HepG2 (cell line): ENCODE measurements around the gene OLFM4. TPM values are rescaled to one million over a fixed set of nuclear protein-coding genes. Genes with fewer than 3 reads are reported as not detected.

ENCODE experiments used
- ATAC-seq: fragments of 200-7000 bp; cut with Tn5 transposase; 3 replicates; pipeline ENCODE4 v1.9.1; 2020; ENCODE audit warnings: mild to moderate bottlenecking, moderate library complexity
- BruUV-seq: library from RNA; stranded (reverse); fragments of 400-500 nt; replicated peaks from 2 replicates; lab custom pipeline; 2021; lab: Mats Ljungman, UMichigan
- CTCF ChIA-PET: fragments of 300-600 bp; formaldehyde crosslinking; extraction: SDS; loops from one replicate; lab custom pipeline; 2021; ENCODE audit warnings: low total read pairs, inconsistent platforms, low intra/inter-chr PET ratio; lab: Yijun Ruan, JAX
- POLR2A ChIA-PET: fragments of 350-600 bp; sonication (Branson Sonifier 250); formaldehyde crosslinking; loops from one replicate; lab custom pipeline; 2020; ENCODE audit warnings: antibody characterized with exemption, inconsistent platforms; lab: Yijun Ruan, JAX
- DNase-seq: peaks from one replicate; pipeline ENCODE4 v3.0.0-alpha.2; 2015; ENCODE audit warnings: low spot score
- FAIRE-seq: peaks from 3 replicates; lab custom pipeline; 2011; peaks lifted over from hg19 to GRCh38; lab: Jason Lieb, UNC
- H2AFZ ChIP-seq: one replicate; pipeline ENCODE4 v1.6.1; 2011; ENCODE audit warnings: low read length, inconsistent platforms
- H3K27ac ChIP-seq: fragments of 300-600 bp; 3 replicates; pipeline ENCODE4 v1.8.0; 2011; ENCODE audit warnings: mixed run types, mild to moderate bottlenecking, mixed read lengths, low read length, inconsistent platforms; ENCODE audit not compliant: insufficient read depth; ENCODE audit errors: extremely low read length
- H3K27me3 ChIP-seq, 2 experiments: fragments of 200-600 bp in 1 of 2; 2 replicates in 1 of 2; 3 replicates in 1 of 2; pipeline versions ENCODE4 v1.6.0 to v1.8.0; 2011; ENCODE audit warnings: low read length in 2 of 2, mild to moderate bottlenecking in 2 of 2, moderate library complexity in 2 of 2, inconsistent platforms in 1 of 2; ENCODE audit not compliant: insufficient read depth in 2 of 2, control insufficient read depth in 1 of 2
- H3K36me3 ChIP-seq, 2 experiments: fragments of 200-600 bp in 1 of 2; replicated peaks in 1 of 2; 2 replicates in 1 of 2; 3 replicates in 1 of 2; pipeline versions ENCODE4 v1.5.1 to v1.8.0; 2011; ENCODE audit warnings: low read length in 2 of 2, inconsistent platforms in 1 of 2; ENCODE audit not compliant: insufficient read depth in 2 of 2, control insufficient read depth in 1 of 2
- H3K4me1 ChIP-seq: 2 replicates; pipeline ENCODE4 v1.5.1; 2012; ENCODE audit warnings: low read length, inconsistent platforms; ENCODE audit not compliant: insufficient read depth
- H3K4me2 ChIP-seq: 2 replicates; pipeline ENCODE4 v1.6.0; 2011; ENCODE audit warnings: low read depth, low read length, inconsistent platforms
- H3K4me3 ChIP-seq, 3 experiments: fragments of 200-600 bp in 1 of 3; sonication (generic), shearing (Covaris generic) in 1 of 3; replicated peaks in 1 of 3; 2 replicates each; pipeline ENCODE4 v1.5.1; 2011 to 2016; ENCODE audit warnings: low read length in 3 of 3, inconsistent platforms in 2 of 3, low read depth in 2 of 3, mild to moderate bottlenecking in 2 of 3, control low read depth in 1 of 3, mixed read lengths in 1 of 3; ENCODE audit not compliant: insufficient read depth in 1 of 3
- H3K79me2 ChIP-seq: one replicate; pipeline ENCODE4 v1.6.1; 2011; ENCODE audit warnings: low read length, inconsistent platforms; ENCODE audit not compliant: insufficient read depth
- H3K9ac ChIP-seq: 2 replicates; pipeline ENCODE4 v1.6.0; 2011; ENCODE audit warnings: mild to moderate bottlenecking, low read depth, low read length, inconsistent platforms; ENCODE audit not compliant: insufficient read depth
- H3K9me3 ChIP-seq: 2 replicates; pipeline ENCODE4 v1.5.1; 2012; ENCODE audit warnings: mild to moderate bottlenecking, low read length
- H4K20me1 ChIP-seq: 2 replicates; pipeline ENCODE4 v1.6.0; 2011; ENCODE audit warnings: inconsistent platforms, mild to moderate bottlenecking, low read length, moderate library complexity; ENCODE audit not compliant: insufficient read depth
- FOSL2 ChIP-seq: sonication (generic); formaldehyde crosslinking; IDR thresholded peaks from 2 replicates; pipeline ENCODE4 v1.4.0; 2020; ENCODE audit warnings: missing genetic modification reagents
- FOXK2 ChIP-seq: fragments of 450-650 bp; IDR thresholded peaks from 2 replicates; pipeline ENCODE4 v1.6.1; 2016
- JUN ChIP-seq: sonication (generic); formaldehyde crosslinking; IDR thresholded peaks from 2 replicates; pipeline ENCODE4 v1.4.0; 2020; ENCODE audit warnings: mild to moderate bottlenecking, missing genetic modification reagents
- POGZ ChIP-seq: sonication (generic); formaldehyde crosslinking; IDR thresholded peaks from 2 replicates; pipeline ENCODE4 v1.4.0; 2020; ENCODE audit warnings: mild to moderate bottlenecking, missing genetic modification reagents
- SATB2 ChIP-seq: sonication (generic); formaldehyde crosslinking; IDR thresholded peaks from 2 replicates; pipeline ENCODE4 v1.5.0; 2020; ENCODE audit warnings: missing genetic modification reagents
- SP1 ChIP-seq, 2 experiments: fragments of 450-650 bp in 1 of 2; sonication (generic) in 1 of 2; formaldehyde crosslinking in 1 of 2; IDR thresholded peaks; 2 replicates each; pipeline versions ENCODE4 v1.4.0 to v1.6.1; 2016 to 2020; ENCODE audit warnings: missing genetic modification reagents in 1 of 2
- ZEB1 ChIP-seq: IDR thresholded peaks from 2 replicates; pipeline ENCODE4 v1.6.1; 2012; ENCODE audit warnings: mild to moderate bottlenecking, low read depth, inconsistent platforms; ENCODE audit not compliant: insufficient replicate concordance
- ZNF615 ChIP-seq: sonication (generic); formaldehyde crosslinking; IDR thresholded peaks from 2 replicates; pipeline ENCODE4 v1.5.0; 2020; ENCODE audit warnings: mild to moderate bottlenecking, missing genetic modification reagents, borderline replicate concordance
- ZNF773 ChIP-seq: sonication (generic); formaldehyde crosslinking; IDR thresholded peaks from 2 replicates; pipeline ENCODE4 v1.4.0; 2020; ENCODE audit warnings: missing genetic modification reagents, borderline replicate concordance
- ZNF879 ChIP-seq: sonication (generic); formaldehyde crosslinking; IDR thresholded peaks from 2 replicates; pipeline ENCODE4 v1.8.1; 2023; ENCODE audit warnings: missing genetic modification reagents
- ZNF883 ChIP-seq: sonication (generic); formaldehyde crosslinking; IDR thresholded peaks from 2 replicates; pipeline ENCODE4 v1.5.1; 2020; ENCODE audit warnings: mild to moderate bottlenecking, missing genetic modification reagents; ENCODE audit errors: not compliant biosample characterization
- in situ Hi-C: cut with HindIII; loops from 2 replicates; pipeline ENCODE4 v1.10.0; 2017; ENCODE audit warnings: low pct_unique_long_range_greater_than_20kb; ENCODE audit not compliant: extremely low pct_ligation_motif_present
- intact Hi-C: fragments of 100-400 bp; cut with micrococcal nuclease; formaldehyde crosslinking; loops from one replicate; pipeline ENCODE4 v1.10.0; 2022; ENCODE audit not compliant: unreplicated experiment
- polyA plus RNA-seq, 8 experiments: library from polyadenylated mRNA; depleted of rRNA in 3 of 8; stranded (reverse) in 7 of 8; unstranded in 1 of 8; fragments of >200 nt; fragmentation: Illumina TruSeq in 4 of 8; extraction: Trizol in 4 of 8; gene quantifications; 2 replicates each; pipeline versions ENCODE4 v1.2.1 to v1.2.3, GENCODE V29; 2011 to 2016; ENCODE audit warnings: low read depth in 4 of 8, missing spikeins in 1 of 8, mixed read lengths in 1 of 8; ENCODE audit not compliant: insufficient read depth in 1 of 8
- total RNA-seq, 5 experiments: library from RNA; depleted of rRNA; stranded (reverse); fragments of >200 nt; fragmentation: Illumina TruSeq; extraction: Trizol; gene quantifications; 2 replicates each; pipeline ENCODE4 v1.2.3, GENCODE V29; 2016; ENCODE audit warnings: low read depth in 1 of 5
- TF ChIP-seq, protein P1 (sequence below): sonication (generic); formaldehyde crosslinking; conservative IDR thresholded peaks from 2 replicates; pipeline ENCODE4 v1.4.0; 2020; ENCODE audit warnings: mild to moderate bottlenecking, missing genetic modification reagents, moderate library complexity
- TF ChIP-seq, protein P2 (sequence below): sonication (generic); formaldehyde crosslinking; IDR thresholded peaks from 2 replicates; pipeline ENCODE4 v1.5.0; 2020; ENCODE audit warnings: missing genetic modification reagents

The OLFM4 gene
- total and polyA plus RNA-seq, 2 of the 13 experiments (the other 11 are each of a cell fraction or from before 2014, with no cell fraction given), result not detected

DNA sequence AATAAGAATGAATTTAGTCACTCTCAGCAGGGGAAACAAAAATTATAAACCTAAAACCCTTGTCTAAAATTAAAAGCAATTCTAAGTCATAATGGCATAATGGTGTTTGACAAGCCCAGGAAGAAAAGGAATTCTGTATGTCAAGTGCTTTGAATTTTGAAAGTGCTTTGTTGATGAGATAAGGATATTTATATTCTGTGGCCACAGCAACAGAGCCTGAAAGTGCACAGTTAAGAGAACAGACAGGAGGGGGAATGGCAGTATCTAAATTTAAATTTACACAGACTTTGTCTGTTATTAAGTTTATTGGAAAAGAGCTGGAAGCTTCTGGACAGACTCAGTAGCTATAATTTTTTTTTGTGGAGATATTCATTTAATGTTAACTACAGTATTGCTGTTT is 69.8 kb downstream of the OLFM4 start:
- Histone ChIP-seq H3K4me1 (0 out of 2 replicates have a peak, but pooled peaks cover 5% of the 10 kb centered on the region), H3K9me3 (no peaks in the 10 kb centered on the region), H3K4me2 (no peak overlapping the region)
- in situ Hi-C loops, result no loop called here
- no TSS peak for BruUV-seq
- no peak for FAIRE-seq
- POLR2A ChIA-PET, result no interaction called here
- TF ChIP-seq ZNF879 (CRISPR knock-in tag) (no peak), SP1 (IDR thresholded peaks at IDR 0.05) (no peak), SP1 (CRISPR knock-in tag; IDR thresholded peaks at IDR 0.05) (no peak), ZNF615 (CRISPR knock-in tag) (no peak), ZNF773 (no peak), FOXK2 (no peak), ZNF883 (CRISPR knock-in tag) (no peak), FOSL2 (CRISPR knock-in tag) (no peak), JUN (CRISPR knock-in tag) (no peak), SATB2 (CRISPR knock-in tag) (no peak), ZEB1 (no peak), POGZ (no peak)
- TF ChIP-seq, protein P1, sequence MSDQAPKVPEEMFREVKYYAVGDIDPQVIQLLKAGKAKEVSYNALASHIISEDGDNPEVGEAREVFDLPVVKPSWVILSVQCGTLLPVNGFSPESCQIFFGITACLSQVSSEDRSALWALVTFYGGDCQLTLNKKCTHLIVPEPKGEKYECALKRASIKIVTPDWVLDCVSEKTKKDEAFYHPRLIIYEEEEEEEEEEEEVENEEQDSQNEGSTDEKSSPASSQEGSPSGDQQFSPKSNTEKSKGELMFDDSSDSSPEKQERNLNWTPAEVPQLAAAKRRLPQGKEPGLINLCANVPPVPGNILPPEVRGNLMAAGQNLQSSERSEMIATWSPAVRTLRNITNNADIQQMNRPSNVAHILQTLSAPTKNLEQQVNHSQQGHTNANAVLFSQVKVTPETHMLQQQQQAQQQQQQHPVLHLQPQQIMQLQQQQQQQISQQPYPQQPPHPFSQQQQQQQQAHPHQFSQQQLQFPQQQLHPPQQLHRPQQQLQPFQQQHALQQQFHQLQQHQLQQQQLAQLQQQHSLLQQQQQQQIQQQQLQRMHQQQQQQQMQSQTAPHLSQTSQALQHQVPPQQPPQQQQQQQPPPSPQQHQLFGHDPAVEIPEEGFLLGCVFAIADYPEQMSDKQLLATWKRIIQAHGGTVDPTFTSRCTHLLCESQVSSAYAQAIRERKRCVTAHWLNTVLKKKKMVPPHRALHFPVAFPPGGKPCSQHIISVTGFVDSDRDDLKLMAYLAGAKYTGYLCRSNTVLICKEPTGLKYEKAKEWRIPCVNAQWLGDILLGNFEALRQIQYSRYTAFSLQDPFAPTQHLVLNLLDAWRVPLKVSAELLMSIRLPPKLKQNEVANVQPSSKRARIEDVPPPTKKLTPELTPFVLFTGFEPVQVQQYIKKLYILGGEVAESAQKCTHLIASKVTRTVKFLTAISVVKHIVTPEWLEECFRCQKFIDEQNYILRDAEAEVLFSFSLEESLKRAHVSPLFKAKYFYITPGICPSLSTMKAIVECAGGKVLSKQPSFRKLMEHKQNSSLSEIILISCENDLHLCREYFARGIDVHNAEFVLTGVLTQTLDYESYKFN (CRISPR knock-in tag), result no peak
- TF ChIP-seq, protein P2, sequence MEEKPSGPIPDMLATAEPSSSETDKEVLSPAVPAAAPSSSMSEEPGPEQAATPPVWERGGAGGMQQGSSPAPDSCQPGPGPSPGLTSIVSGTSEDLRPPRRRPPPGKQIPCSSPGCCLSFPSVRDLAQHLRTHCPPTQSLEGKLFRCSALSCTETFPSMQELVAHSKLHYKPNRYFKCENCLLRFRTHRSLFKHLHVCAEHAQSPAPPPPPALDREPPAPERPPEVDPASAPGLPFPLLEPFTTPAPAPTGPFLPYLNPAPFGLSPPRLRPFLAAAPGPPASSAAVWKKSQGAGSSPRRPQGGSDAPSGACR (CRISPR knock-in tag), result no peak
- TF ChIP-seq, all 625 proteins: peak for 0
- H3K27me3 ChIP-seq, result no peaks in the 10 kb centered on the region
- H3K79me2 ChIP-seq, result no peaks in the 10 kb centered on the region
- no peak for ATAC-seq
- intact Hi-C loops, result no loop called here
- H3K36me3 ChIP-seq, result no peaks in the 10 kb centered on the region
- no peak overlapping the region for H2AFZ ChIP-seq
- H3K4me3 ChIP-seq, result no peak overlapping the region
- H3K9ac ChIP-seq, result no peak overlapping the region
- no peaks in the 10 kb centered on the region for H4K20me1 ChIP-seq
- CTCF ChIA-PET, result no interaction called here
- no peak overlapping the region for H3K27ac ChIP-seq
- no peak for DNase-seq
